GM12878 (cell line): ENCODE results near the gene DMD.

Experiments used
- EZH2 ChIP-seq: IDR thresholded peaks from 2 replicates; pipeline ENCODE4 v1.6.1; 2012; ENCODE audit warnings: low read depth, mild to moderate bottlenecking, control low read depth, inconsistent platforms, low read length, borderline replicate concordance; ENCODE audit not compliant: control insufficient read depth
- PAX8 ChIP-seq: fragments of 450-650 bp; IDR thresholded peaks from 2 replicates; pipeline ENCODE4 v1.6.1; 2017; ENCODE audit warnings: mild to moderate bottlenecking, moderate library complexity
- RFX5 ChIP-seq: IDR thresholded peaks from 2 replicates; pipeline ENCODE4 v1.6.1; 2011; ENCODE audit warnings: low read depth, low read length, improper control_type of control experiment
- YY1 ChIP-seq: IDR thresholded peaks from 2 replicates; pipeline ENCODE4 v1.6.1; 2011; ENCODE audit warnings: low read depth, mild to moderate bottlenecking, low read length
- ZNF384 ChIP-seq: IDR thresholded peaks from 2 replicates; pipeline ENCODE4 v1.6.1; 2012; ENCODE audit warnings: low read depth, mild to moderate bottlenecking, low read length, improper control_type of control experiment, borderline replicate concordance
- TF ChIP-seq, protein P1 (sequence below), 3 experiments: IDR thresholded peaks in 2 of 3; conservative IDR thresholded peaks in 1 of 3; 2 replicates each; pipeline ENCODE4 v1.5.1; 2011; ENCODE audit warnings: low read depth in 3 of 3, low read length in 3 of 3, mild to moderate bottlenecking in 3 of 3, control low read depth in 2 of 3, moderate library complexity in 2 of 3, inconsistent platforms in 1 of 3, mixed read lengths in 1 of 3; ENCODE audit not compliant: control insufficient read depth in 2 of 3, insufficient read depth in 1 of 3; ENCODE audit errors: extremely low read depth in 1 of 3

DNA sequence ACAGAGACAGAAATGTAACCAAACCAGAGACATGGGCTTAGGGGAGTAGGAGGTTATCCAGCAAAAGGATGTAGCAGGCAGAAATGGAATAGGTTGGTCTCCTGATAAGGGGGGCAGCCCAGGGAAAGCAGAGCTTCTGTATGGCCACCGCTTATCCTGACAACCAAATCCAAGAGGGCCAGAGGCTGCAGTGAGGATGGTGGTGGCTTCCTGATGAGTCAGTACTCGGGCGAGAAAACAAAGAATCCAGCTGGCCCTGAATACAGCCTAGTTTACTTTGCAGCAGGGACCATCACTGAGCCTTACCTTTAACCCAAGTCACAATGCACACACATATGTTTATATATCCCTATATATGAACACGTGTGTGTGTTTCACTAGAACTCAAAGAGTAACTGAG is 2009.8 kb downstream of the DMD start:
- TF ChIP-seq PAX8 = no peak
- TF ChIP-seq ZNF384 = no peak
- TF ChIP-seq RFX5 = no peak
- TF ChIP-seq, protein P1, sequence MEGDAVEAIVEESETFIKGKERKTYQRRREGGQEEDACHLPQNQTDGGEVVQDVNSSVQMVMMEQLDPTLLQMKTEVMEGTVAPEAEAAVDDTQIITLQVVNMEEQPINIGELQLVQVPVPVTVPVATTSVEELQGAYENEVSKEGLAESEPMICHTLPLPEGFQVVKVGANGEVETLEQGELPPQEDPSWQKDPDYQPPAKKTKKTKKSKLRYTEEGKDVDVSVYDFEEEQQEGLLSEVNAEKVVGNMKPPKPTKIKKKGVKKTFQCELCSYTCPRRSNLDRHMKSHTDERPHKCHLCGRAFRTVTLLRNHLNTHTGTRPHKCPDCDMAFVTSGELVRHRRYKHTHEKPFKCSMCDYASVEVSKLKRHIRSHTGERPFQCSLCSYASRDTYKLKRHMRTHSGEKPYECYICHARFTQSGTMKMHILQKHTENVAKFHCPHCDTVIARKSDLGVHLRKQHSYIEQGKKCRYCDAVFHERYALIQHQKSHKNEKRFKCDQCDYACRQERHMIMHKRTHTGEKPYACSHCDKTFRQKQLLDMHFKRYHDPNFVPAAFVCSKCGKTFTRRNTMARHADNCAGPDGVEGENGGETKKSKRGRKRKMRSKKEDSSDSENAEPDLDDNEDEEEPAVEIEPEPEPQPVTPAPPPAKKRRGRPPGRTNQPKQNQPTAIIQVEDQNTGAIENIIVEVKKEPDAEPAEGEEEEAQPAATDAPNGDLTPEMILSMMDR (IDR thresholded peaks at IDR 0.05 in 2 of 3, conservative IDR thresholded peaks at IDR 0.05 in 1 of 3; ENCODE audit: control insufficient read depth in 2 of 3, extremely low read depth in 1 of 3, insufficient read depth in 1 of 3, low read depth in 3 of 3, low read length in 3 of 3) = no peak
- no peak for TF ChIP-seq YY1
- no peak for TF ChIP-seq EZH2
